Endothelial cell of hepatic sinusoid (primary cell): ENCODE data around the gene INHBB.

Experiments used
- in situ Hi-C: cut with HindIII; loops from 2 replicates; pipeline ENCODE4 v1.10.0; 2017; ENCODE audit warnings: low sequenced_read_pairs

INHBB gene

DNA sequence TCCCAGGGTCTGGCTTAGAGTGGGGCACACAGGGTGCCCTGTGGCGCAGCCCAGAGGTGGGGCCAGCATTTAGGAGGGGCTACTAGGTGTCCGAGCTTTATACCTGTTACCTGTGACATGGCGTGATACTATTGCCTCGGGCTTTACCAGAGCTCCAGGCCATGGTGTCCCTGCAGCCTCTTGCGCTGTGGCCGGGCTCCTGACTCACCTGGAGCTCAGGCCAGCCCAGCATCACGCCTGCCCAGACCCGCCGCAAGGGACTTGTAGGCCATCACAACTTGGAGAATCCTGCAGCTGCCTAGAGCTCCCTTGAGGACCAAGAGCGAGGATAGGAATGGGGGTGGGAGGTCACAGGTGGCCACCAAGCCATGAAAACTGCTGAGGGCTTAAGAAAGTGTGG, 8.0 kb downstream of the INHBB start:
- in situ Hi-C loops: no loop called here

DNA sequence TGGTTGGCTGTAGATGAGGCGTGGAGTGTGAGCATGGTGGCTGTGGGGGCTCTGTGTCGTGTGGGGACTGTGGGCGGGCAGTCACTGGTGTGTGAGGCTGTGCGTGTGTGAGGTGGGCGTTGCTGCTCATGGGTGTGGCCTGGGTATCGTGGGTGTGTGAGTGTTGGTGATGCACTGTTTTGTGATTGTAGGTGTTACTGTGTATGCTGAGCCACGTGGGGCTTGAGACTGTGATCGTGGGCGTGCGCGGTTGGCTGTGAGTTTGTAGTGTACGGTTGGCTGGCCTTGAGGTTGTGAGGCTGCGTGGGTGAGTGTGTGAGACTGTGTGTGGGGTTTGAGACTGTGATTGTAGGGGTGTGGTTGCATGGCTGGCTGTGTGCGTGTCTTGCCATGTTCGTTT, 8.5 kb downstream of the INHBB start:
- in situ Hi-C loops: no loop called here

- in situ Hi-C loops: no loop called here
These were observed 9.2 kb downstream of the INHBB start for GRCh38 chr2:120354935-120355779.

- in situ Hi-C loops: no loop called here
These were observed 9.9 kb downstream of the INHBB start for GRCh38 chr2:120355780-120356266.

DNA sequence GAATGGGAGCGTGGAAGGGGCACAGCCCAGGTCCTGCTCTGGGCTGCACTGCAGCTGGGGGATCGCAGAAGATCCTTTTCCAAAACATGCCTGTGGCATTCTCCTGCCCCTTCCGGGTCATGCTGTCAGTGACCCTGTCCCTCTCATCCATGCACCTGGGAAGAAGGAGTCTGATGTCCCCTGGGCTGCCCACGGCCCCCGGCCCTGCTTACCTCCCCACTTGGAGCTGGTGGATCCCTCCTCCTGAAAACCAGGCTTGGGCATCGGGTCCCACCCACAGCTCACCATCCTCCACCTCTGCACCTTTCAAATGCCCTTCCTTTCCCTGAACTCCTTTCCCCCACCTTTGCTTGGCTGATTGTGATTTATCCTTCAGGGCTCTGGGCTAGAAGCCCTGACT, 11.8 kb downstream of the INHBB start:
- in situ Hi-C loops: no loop called here

- in situ Hi-C loops: no loop called here
These were observed 13.0 kb downstream of the INHBB start for GRCh38 chr2:120358734-120359465.

GRCh38 chr2:120360307-120360855, 14.4 kb downstream of the INHBB start:
- in situ Hi-C loops: no loop called here

DNA sequence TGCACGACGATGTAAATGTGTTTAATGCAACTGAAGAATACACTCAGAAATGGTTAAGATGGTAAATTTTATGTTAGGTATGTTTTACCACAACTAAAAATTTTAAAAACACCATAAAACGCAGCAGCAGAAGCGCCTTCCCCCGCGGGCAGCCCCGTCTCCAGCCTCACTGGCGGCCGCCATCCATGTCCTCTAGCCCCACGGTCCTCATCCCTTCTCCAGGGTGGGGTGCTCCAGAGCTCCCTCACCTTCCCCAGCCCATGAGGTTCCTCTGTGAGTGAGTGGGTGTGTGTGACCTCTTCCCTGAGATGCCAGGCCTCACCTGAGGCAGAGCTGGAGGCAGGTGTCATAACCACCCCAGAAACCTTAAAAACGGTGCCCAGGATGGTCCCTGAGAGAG, 17.0 kb downstream of the INHBB start:
- in situ Hi-C loops: no loop called here

GRCh38 chr2:120365236-120365793, 19.4 kb downstream of the INHBB start:
- in situ Hi-C loops: loop anchor here (5.0 kb wide), 1 partner anchor 37 kb away; no protein-coding TSS in a partner anchor

DNA sequence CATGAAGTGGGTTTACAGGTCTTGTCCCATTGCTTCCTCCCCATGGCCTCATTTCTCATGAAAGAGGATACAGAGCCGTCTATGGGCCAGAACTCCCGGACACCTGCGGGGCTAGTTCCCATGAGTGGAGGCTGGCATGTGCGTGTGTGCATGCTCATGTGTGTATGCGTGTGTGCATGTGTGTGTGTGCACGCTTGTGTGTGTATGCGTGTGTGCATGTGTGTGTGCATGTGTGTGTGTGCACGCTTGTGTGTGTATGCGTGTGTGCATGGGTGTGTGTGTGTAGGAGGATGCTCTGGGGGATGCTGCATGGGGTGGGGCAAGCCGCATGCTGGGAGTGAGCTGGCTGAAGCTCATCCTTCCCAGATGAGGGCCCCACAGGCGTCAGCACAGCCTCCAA, 20.8 kb downstream of the INHBB start:
- in situ Hi-C loops: loop anchor here (5.0 kb wide), 1 partner anchor 36 kb away; no protein-coding TSS in a partner anchor

- in situ Hi-C loops: loop anchor here (5.0 kb wide), 1 partner anchor 35 kb away; no protein-coding TSS in a partner anchor
These were observed 21.3 kb downstream of the INHBB start for GRCh38 chr2:120367221-120367620.

DNA sequence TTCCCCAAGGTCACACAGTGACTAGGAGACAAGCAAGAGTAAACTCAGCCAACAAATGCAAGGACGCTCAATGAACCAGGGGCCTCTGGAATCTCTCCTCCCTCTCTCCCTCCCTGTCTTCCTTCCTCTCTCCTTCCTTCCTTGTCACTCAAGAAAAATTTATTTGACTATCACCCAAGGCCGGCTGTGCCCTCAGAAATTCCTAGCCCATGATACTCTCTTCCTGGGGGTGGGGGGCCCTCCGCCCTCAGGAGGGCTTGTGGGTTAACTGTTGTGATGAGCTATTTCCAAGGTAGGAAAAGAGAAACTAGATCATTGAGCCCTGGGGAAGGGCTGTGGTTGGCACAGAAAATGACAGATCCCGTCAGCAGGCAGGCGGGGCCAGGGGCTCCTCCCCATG, 21.7 kb downstream of the INHBB start:
- in situ Hi-C loops: loop anchor here (5.0 kb wide), 1 partner anchor 35 kb away; no protein-coding TSS in a partner anchor

DNA sequence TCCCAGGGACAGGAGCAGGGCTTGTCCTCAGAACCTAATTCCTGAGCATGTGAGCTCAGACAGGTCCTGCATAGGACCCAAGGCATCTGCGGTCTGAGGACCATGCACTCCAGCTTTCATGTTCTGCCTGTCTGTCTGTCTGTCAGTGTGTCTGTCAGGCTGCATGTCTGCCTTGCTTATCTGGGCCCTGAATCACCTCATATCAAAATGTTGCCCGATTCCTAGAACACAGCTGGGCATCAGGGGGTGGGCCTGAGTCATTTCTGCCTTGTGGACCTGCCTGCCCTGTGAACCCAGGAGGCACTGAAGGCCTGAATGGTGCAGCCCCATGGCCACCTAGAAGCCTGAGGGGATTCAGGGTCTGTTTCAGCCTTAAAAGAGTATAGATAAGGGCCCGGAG, 22.1 kb downstream of the INHBB start:
- in situ Hi-C loops: loop anchor here (5.0 kb wide), 1 partner anchor 34 kb away; no protein-coding TSS in a partner anchor

GRCh38 chr2:120369250-120369649, 23.3 kb downstream of the INHBB start:
- in situ Hi-C loops: loop anchor here (5.0 kb wide), 1 partner anchor 33 kb away; no protein-coding TSS in a partner anchor

GRCh38 chr2:120371969-120372625, 26.2 kb downstream of the INHBB start:
- in situ Hi-C loops: no loop called here

DNA sequence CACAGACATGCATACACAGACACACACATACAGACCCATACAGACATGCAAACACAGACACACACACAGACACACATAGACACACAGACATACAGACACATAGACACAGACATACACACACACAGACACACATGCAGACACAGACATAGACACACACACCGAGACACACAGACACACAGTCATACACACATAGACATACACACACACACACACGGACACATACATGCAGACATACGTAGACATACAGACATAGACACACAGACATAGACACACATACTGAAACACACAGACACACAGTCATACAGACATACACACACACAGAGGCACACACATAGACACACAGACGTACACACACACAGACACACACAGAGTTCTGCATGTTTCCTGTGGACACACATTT, 26.9 kb downstream of the INHBB start:
- in situ Hi-C loops: no loop called here

GRCh38 chr2:120373424-120373823, 27.5 kb downstream of the INHBB start:
- in situ Hi-C loops: no loop called here

DNA sequence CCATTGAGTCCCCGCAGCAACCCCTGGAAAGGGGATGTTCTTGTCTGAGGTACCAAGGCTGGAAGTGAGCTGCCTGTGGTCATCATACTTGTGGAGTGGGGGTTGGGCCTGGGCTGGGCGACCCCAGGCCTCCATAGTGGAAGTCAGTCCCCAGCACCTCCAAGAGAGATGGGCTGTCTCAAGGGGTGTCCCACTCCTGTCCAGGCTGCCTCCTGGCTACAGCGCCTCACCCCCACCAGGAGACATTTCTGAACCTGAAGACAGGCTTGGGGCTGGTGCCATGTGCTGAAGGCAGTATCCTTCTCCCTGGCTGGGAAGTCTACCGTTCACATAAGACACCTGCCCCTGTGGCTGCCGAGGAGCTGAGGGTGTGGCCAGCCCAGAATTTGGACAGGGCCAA, 28.9 kb downstream of the INHBB start:
- in situ Hi-C loops: no loop called here

DNA sequence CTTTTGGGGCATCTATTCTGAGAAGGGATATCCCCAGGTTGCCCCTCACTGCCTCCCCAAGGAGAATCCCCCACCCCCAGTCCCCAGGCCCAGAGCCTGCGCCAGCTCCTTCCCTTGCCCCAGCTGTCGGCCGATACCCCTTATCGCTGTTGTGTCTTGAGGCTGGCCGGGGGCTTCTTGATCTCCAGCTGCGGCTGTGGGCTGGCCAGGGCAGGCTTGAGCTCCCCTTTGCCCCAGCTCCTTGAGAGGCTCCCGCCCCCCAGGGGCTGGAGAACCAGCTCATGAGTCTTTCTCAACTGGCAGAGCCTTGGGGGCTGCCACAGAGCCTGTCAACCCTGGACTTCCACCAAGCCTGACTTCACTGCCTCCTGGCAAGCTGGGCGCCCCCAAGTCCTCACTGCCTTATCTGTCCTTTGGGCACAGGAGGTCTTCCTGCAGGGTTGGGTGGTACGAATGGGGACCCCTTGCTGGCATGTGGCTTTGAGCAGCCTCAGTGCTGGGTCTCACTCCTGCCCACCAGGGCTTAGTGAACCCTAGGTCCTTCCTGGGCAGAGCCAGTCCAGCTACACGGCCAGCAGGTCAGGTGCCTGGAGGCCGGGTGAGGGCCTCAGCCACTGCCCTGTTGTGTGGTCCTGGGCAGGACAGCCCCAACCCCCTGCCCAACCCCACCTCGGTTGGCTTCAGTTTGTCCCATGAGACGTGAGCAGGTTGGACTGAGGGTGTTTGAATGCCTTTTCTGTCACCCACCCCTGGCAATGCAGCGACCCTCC, 29.5 kb downstream of the INHBB start:
- in situ Hi-C loops: no loop called here

DNA sequence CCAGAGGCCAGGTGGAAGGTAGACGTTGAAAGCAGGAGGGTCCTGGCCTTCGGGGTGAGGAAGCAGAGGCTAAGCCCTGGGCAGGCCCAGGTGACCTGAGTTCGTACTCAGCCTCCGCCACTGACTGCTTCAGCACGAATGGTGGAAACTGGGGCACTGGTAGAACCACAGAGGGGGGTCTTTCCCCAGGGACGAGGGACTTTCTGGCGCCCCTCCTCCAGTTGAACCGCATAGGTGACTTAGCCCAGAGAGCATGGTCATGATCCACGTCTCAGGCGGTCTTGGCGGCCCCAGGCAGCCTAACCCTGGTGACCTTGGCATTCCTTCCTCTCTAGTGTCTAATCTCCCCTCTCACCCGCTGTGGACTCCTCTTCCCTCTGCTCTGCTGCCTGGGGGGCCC, 30.2 kb downstream of the INHBB start:
- in situ Hi-C loops: no loop called here
